ENCODE results near the gene ING5. TPM values are rescaled to one million over a fixed set of nuclear protein-coding genes. Genes with fewer than 3 reads are reported as not detected.

Gene ING5
- total RNA-seq, 2 donors from 2014 or later, result 21.9 to 32.7 TPM

- H3K4me1 ChIP-seq, result no peaks in the 10 kb centered on the region
- TF ChIP-seq CTCF (IDR thresholded peaks at IDR 0.05), result no peak
- H3K4me3 ChIP-seq, result no peak overlapping the region
- peaks cover 30% of the 10 kb centered on the region for H3K36me3 ChIP-seq
- no peaks in the 10 kb centered on the region for H3K9me3 ChIP-seq
- H3K27me3 ChIP-seq, result no peaks in the 10 kb centered on the region
- no peak for DNase-seq (ENCODE audit: low spot score)
- H3K27ac ChIP-seq, result no peak overlapping the region
Measured at GRCh38 chr2:241720099-241720498, 18.3 kb downstream of the ING5 start.

- H3K36me3 ChIP-seq, result peaks cover 30% of the 10 kb centered on the region
- no peak for DNase-seq (ENCODE audit: low spot score)
Measured at GRCh38 chr2:241720560-241720959, 18.7 kb downstream of the ING5 start.

GRCh38 chr2:241721852-241722251 lies 20.0 kb downstream of the ING5 start:
- no peak for DNase-seq (ENCODE audit: low spot score)
- Histone ChIP-seq H3K4me1 (no peaks in the 10 kb centered on the region), H3K9me3 (no peaks in the 10 kb centered on the region), H3K27me3 (no peaks in the 10 kb centered on the region), H3K4me3 (no peak overlapping the region), H3K27ac (no peak overlapping the region), H3K36me3 (peaks cover 30% of the 10 kb centered on the region)
- no peak for TF ChIP-seq CTCF (IDR thresholded peaks at IDR 0.05)

More at GRCh38 chr2:241720560-241720959, 18.7 kb downstream of the ING5 start:
- Histone ChIP-seq H3K9me3 (no peaks in the 10 kb centered on the region), H3K4me3 (no peak overlapping the region), H3K4me1 (no peaks in the 10 kb centered on the region), H3K27me3 (no peaks in the 10 kb centered on the region), H3K27ac (no peak overlapping the region)
- no peak for TF ChIP-seq CTCF (IDR thresholded peaks at IDR 0.05)

GRCh38 chr2:241722896-241723454 lies 21.1 kb downstream of the ING5 start:
- Histone ChIP-seq H3K36me3 (peaks cover 30% of the 10 kb centered on the region), H3K27me3 (no peaks in the 10 kb centered on the region), H3K4me3 (no peak overlapping the region), H3K27ac (no peak overlapping the region), H3K4me1 (peaks cover 0 to 6% of the 10 kb centered on the region in 2 donors), H3K9me3 (no peaks in the 10 kb centered on the region)
- TF ChIP-seq CTCF (IDR thresholded peaks at IDR 0.05), result no peak
- no peak for DNase-seq (ENCODE audit: low spot score)

GRCh38 chr2:241724259-241724974 lies 22.6 kb downstream of the ING5 start:
- Histone ChIP-seq H3K9me3 (no peaks in the 10 kb centered on the region), H3K36me3 (peaks cover 29% of the 10 kb centered on the region), H3K27me3 (no peaks in the 10 kb centered on the region), H3K4me3 (no peak overlapping the region), H3K4me1 (peaks cover 0 to 9% of the 10 kb centered on the region in 2 donors), H3K27ac (no peak overlapping the region)
- DNase-seq (ENCODE audit: low spot score), result no peak
- peak in 1 of 2 donors; percentile 40 for TF ChIP-seq CTCF (IDR thresholded peaks at IDR 0.05)
